ENCODE data around the gene PIK3R6.

DNA sequence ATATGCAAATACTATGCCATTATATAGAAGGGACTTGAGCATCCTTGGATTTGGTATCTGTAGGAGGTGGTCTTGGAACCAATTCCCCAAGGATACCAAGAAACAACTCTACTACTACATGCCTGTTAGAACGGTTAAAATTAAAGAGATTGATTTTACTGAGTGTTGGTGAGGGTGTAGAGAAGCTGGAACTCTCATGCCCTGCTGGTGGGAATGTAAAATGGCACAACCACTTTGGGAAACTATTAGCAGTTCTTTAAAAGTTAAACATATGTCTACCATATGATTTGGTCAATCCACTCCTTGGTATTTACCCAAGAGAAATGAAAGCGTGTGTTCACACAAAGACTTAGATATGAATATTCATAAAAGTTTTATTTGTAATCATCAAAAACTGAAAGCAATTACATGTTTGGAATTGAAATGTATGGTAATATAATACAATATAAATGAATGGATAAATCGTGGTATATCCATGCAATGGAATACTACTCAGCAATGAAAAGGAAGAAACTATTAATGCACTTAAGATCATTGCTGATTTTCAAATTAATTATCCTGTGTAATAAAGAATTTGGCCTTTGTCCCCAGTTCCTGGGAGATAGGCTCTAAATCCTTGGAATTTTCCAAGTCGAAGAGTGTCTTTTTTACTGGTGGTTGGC lies 76.1 kb downstream of the PIK3R6 start:
- TF ChIP-seq, protein P1, sequence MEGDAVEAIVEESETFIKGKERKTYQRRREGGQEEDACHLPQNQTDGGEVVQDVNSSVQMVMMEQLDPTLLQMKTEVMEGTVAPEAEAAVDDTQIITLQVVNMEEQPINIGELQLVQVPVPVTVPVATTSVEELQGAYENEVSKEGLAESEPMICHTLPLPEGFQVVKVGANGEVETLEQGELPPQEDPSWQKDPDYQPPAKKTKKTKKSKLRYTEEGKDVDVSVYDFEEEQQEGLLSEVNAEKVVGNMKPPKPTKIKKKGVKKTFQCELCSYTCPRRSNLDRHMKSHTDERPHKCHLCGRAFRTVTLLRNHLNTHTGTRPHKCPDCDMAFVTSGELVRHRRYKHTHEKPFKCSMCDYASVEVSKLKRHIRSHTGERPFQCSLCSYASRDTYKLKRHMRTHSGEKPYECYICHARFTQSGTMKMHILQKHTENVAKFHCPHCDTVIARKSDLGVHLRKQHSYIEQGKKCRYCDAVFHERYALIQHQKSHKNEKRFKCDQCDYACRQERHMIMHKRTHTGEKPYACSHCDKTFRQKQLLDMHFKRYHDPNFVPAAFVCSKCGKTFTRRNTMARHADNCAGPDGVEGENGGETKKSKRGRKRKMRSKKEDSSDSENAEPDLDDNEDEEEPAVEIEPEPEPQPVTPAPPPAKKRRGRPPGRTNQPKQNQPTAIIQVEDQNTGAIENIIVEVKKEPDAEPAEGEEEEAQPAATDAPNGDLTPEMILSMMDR (IDR thresholded peaks at IDR 0.05) = no peak
- TF ChIP-seq EZH2 (IDR thresholded peaks at IDR 0.05; ENCODE audit: borderline replicate concordance, insufficient read depth, low read depth, low read length, poor library complexity, severe bottlenecking) = no peak

All from B cell (primary cell).